ENCODE measurements around the gene PLEKHF1. TPM values are rescaled to one million over a fixed set of nuclear protein-coding genes. Genes with fewer than 3 reads are reported as not detected.

Gene PLEKHF1
- total and polyA plus RNA-seq, 2 donors (not counting 1 experiment from before 2014, with no cell fraction given) = 5.5 to 9.8 TPM

DNA sequence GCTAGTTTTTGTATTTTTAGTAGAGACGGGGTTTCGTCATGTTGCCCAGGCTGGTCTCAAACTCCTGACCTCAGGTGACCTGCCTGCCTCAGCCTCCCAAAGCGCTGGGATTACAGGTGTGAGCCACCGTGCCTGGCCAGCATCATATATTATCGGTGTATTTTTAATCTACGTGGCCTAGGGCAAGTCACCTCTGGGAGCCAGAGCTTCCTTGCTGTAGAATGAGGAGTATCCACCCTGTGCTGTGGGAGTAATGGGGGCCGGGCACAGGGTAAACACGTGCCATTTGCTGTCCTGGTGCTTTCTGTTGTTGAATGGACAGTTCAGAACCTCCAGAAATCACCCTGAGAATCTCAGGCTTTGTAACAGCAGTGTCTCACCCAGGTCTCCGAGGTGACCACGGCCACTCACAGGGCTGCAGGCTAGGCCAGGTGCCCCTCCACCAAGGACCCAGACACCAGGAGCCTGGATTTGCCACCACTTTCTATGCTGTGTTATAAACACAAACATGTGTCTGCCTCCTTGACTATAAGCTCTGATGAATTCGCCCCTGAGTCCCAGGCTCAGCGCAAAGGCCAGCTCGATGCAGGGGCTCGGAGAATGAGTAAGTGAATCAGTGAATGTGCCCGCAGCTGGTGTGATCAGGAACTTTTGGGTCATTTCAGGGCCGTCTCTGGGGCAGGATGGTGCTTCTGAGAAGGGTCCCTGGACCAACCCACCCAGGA is 36.4 kb upstream of the PLEKHF1 start:
- Histone ChIP-seq H3K4me1 (ENCODE audit: control insufficient read depth in 2 of 2, insufficient read depth in 2 of 2, low read length in 2 of 2) (no peaks in the 10 kb centered on the region), H3K79me2 (ENCODE audit: control insufficient read depth, insufficient read depth, low read length) (no peaks in the 10 kb centered on the region), H4K20me1 (ENCODE audit: control insufficient read depth, insufficient read depth, low read length, poor library complexity, severe bottlenecking) (no peaks in the 10 kb centered on the region), H2AFZ (ENCODE audit: insufficient read depth, low read depth, low read length, poor library complexity, severe bottlenecking) (no peak overlapping the region), H3K27ac (ENCODE audit: low read length in 2 of 2) (no peak overlapping the region), H3K27me3 (replicated peaks in 1 of 4; ENCODE audit: control extremely low read depth in 1 of 4, control insufficient read depth in 3 of 4, insufficient read depth in 4 of 4, low read length in 3 of 4) (no peaks in the 10 kb centered on the region), H3K4me3 (ENCODE audit: control extremely low read depth in 1 of 5, extremely low read depth in 1 of 5, insufficient read depth in 1 of 5, low read depth in 2 of 5, low read length in 4 of 5) (no peak overlapping the region), H3K36me3 (replicated peaks in 1 of 2; ENCODE audit: control extremely low read depth in 1 of 2, control insufficient read depth in 1 of 2, extremely low read depth in 1 of 2, insufficient read depth in 2 of 2, low read length in 1 of 2) (no peaks in the 10 kb centered on the region), H3K9me3 (ENCODE audit: control extremely low read depth in 1 of 3, control insufficient read depth in 2 of 3, insufficient read depth in 1 of 3, low read length in 2 of 3) (no peaks in the 10 kb centered on the region), H3K4me2 (replicated peaks; ENCODE audit: low read depth, low read length, poor library complexity, severe bottlenecking) (no peak overlapping the region), H3K9ac (ENCODE audit: low read length) (no peak overlapping the region)
- H3K27ac Mint-ChIP-seq = no peak overlapping the region
- 91% methylated on average over 16 of the region's 16 CpGs for WGBS (ENCODE audit: insufficient coverage)
- no peaks in the 10 kb centered on the region for H3K9me3 Mint-ChIP-seq (ENCODE audit: insufficient read depth)
- ChIA-PET CTCF (no interaction called here), POLR2A (no interaction called here)
- no peaks in the 10 kb centered on the region for H3K4me1 Mint-ChIP-seq
- intact Hi-C loops (cut with micrococcal nuclease) = no loop called here
- H3K27me3 Mint-ChIP-seq = no peaks in the 10 kb centered on the region
- no peak for TF ChIP-seq EZH2 (IDR thresholded peaks at IDR 0.05; ENCODE audit: borderline replicate concordance, insufficient read depth, low read depth, low read length, poor library complexity, severe bottlenecking)
- TF ChIP-seq, protein P1, sequence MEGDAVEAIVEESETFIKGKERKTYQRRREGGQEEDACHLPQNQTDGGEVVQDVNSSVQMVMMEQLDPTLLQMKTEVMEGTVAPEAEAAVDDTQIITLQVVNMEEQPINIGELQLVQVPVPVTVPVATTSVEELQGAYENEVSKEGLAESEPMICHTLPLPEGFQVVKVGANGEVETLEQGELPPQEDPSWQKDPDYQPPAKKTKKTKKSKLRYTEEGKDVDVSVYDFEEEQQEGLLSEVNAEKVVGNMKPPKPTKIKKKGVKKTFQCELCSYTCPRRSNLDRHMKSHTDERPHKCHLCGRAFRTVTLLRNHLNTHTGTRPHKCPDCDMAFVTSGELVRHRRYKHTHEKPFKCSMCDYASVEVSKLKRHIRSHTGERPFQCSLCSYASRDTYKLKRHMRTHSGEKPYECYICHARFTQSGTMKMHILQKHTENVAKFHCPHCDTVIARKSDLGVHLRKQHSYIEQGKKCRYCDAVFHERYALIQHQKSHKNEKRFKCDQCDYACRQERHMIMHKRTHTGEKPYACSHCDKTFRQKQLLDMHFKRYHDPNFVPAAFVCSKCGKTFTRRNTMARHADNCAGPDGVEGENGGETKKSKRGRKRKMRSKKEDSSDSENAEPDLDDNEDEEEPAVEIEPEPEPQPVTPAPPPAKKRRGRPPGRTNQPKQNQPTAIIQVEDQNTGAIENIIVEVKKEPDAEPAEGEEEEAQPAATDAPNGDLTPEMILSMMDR (IDR thresholded peaks at IDR 0.05) = no peak
- DNase-seq (no peak), ATAC-seq (ENCODE audit: low read depth) (no peak)
- H3K4me3 Mint-ChIP-seq = no peak overlapping the region

DNA sequence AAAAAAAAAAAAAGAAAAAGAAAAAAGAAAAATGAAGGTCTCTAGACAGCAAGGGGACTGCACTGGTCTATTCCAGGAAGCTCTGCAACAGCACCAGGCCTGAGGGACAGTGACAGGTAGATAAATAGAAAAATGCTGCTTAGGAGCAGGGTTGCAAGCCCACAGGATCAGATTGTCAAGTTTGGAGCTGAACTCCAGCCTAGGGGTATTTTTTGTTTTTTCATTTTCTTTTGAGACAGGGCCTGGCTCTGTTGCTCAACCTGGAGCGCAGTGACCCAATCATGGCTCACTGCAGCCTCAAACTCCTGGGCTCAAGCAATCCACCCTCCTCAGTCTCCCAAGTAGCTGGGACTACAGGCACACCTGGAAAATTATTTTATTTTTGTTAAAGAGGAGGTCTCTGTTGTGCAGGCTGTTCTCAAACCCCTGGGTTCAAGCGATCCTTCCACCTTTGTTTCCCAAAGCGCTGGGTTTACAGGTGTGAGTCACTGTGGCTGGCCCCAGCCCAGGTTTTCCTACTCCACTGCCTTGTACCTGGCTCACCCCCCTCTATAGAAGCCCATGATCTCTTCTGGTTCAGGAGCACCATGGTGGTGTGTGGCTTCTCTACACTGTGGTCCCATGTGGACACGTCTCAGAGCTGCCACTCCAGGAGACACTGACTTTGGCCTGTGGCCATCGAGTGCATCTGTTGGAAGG is 35.3 kb upstream of the PLEKHF1 start:
- Mint-ChIP-seq H3K4me1 (no peaks in the 10 kb centered on the region), H3K27me3 (no peaks in the 10 kb centered on the region), H3K9me3 (ENCODE audit: insufficient read depth) (peaks cover 4% of the 10 kb centered on the region), H3K27ac (no peak overlapping the region), H3K4me3 (no peak overlapping the region)
- Histone ChIP-seq H3K36me3 (replicated peaks in 1 of 2; ENCODE audit: control extremely low read depth in 1 of 2, control insufficient read depth in 1 of 2, extremely low read depth in 1 of 2, insufficient read depth in 2 of 2, low read length in 1 of 2) (no peaks in the 10 kb centered on the region), H3K9ac (ENCODE audit: low read length) (no peak overlapping the region), H3K79me2 (ENCODE audit: control insufficient read depth, insufficient read depth, low read length) (no peaks in the 10 kb centered on the region), H3K4me2 (replicated peaks; ENCODE audit: low read depth, low read length, poor library complexity, severe bottlenecking) (no peak overlapping the region), H3K4me1 (ENCODE audit: control insufficient read depth in 2 of 2, insufficient read depth in 2 of 2, low read length in 2 of 2) (no peaks in the 10 kb centered on the region), H4K20me1 (ENCODE audit: control insufficient read depth, insufficient read depth, low read length, poor library complexity, severe bottlenecking) (no peaks in the 10 kb centered on the region), H3K27me3 (replicated peaks in 1 of 4; ENCODE audit: control extremely low read depth in 1 of 4, control insufficient read depth in 3 of 4, insufficient read depth in 4 of 4, low read length in 3 of 4) (no peaks in the 10 kb centered on the region), H3K9me3 (ENCODE audit: control extremely low read depth in 1 of 3, control insufficient read depth in 2 of 3, insufficient read depth in 1 of 3, low read length in 2 of 3) (no peaks in the 10 kb centered on the region), H2AFZ (ENCODE audit: insufficient read depth, low read depth, low read length, poor library complexity, severe bottlenecking) (no peak overlapping the region), H3K27ac (ENCODE audit: low read length in 2 of 2) (no peak overlapping the region), H3K4me3 (ENCODE audit: control extremely low read depth in 1 of 5, extremely low read depth in 1 of 5, insufficient read depth in 1 of 5, low read depth in 2 of 5, low read length in 4 of 5) (no peak overlapping the region)
- TF ChIP-seq, protein P1 (IDR thresholded peaks at IDR 0.05) = no peak
- TF ChIP-seq EZH2 (IDR thresholded peaks at IDR 0.05; ENCODE audit: borderline replicate concordance, insufficient read depth, low read depth, low read length, poor library complexity, severe bottlenecking) = no peak
- WGBS (ENCODE audit: insufficient coverage) = 95% methylated on average over 2 of the region's 5 CpGs
- ChIA-PET POLR2A (no interaction called here), CTCF (interaction anchor here (0.6 to 1.2 kb wide), 2 partner anchors 87 to 257 kb away, joined by 3 read pairs; no protein-coding TSS in a partner anchor)
- DNase-seq = no peak
- intact Hi-C loops (cut with micrococcal nuclease) = no loop called here
- ATAC-seq (ENCODE audit: low read depth) = no peak
